K562 (cell line): ENCODE measurements around the gene COMP. TPM values are rescaled to one million over a fixed set of nuclear protein-coding genes. Genes with fewer than 3 reads are reported as not detected.

Experiments
- ATAC-seq: fragments of 200-7000 bp; cut with Tn5 transposase; 3 replicates; pipeline ENCODE4 v1.9.1; 2020; ENCODE audit warnings: moderate library complexity
- BruUV-seq: library from RNA; stranded (reverse); fragments of 400-500 nt; replicated peaks from 2 replicates; lab custom pipeline; 2021; lab: Mats Ljungman, UMichigan
- CTCF ChIA-PET: fragments of 300-600 bp; formaldehyde crosslinking; extraction: SDS; loops from one replicate; lab custom pipeline; 2021; ENCODE audit warnings: low intra/inter-chr PET ratio; lab: Yijun Ruan, JAX
- POLR2A ChIA-PET: fragments of 300-600, 350-650 bp; sonication (Branson Sonifier 250); formaldehyde crosslinking; extraction: SDS; loops from one replicate; lab custom pipeline; 2021; ENCODE audit warnings: antibody characterized with exemption, inconsistent platforms; lab: Yijun Ruan, JAX
- DNase-seq, 4 experiments: peaks; one replicate each; pipeline versions ENCODE4 v3.0.0 to v3.0.0-alpha.2; 2011 to 2018; ENCODE audit warnings: low spot score in 3 of 4, mixed read lengths in 3 of 4; ENCODE audit errors: extremely low read depth in 1 of 4
- FAIRE-seq: peaks from 2 replicates; lab custom pipeline; 2011; peaks lifted over from hg19 to GRCh38; lab: Jason Lieb, UNC
- H2AFZ ChIP-seq: 2 replicates; pipeline ENCODE4 v1.6.0; 2011; ENCODE audit warnings: low read depth, low read length, control low read depth, inconsistent platforms
- H3K27ac ChIP-seq: fragments of 200-600 bp; 3 replicates; pipeline ENCODE4 v1.8.0; 2011; ENCODE audit warnings: low read depth, mild to moderate bottlenecking, control low read depth, inconsistent platforms, low read length, moderate library complexity, mixed read lengths; ENCODE audit errors: extremely low read depth
- H3K27me3 ChIP-seq, 2 experiments: fragments of 300-600 bp in 1 of 2; 2 replicates in 1 of 2; 3 replicates in 1 of 2; pipeline versions ENCODE4 v1.6.0 to v1.8.0; 2011; ENCODE audit warnings: inconsistent platforms in 2 of 2, low read length in 2 of 2, mild to moderate bottlenecking in 1 of 2, mixed read lengths in 1 of 2, moderate library complexity in 1 of 2; ENCODE audit not compliant: control insufficient read depth in 2 of 2, insufficient read depth in 2 of 2
- H3K36me3 ChIP-seq: fragments of 300-600 bp; 3 replicates; pipeline ENCODE4 v1.8.0; 2011; ENCODE audit warnings: mild to moderate bottlenecking, low read length, inconsistent platforms; ENCODE audit not compliant: control insufficient read depth, insufficient read depth
- H3K4me1 ChIP-seq, 2 experiments: fragments of 200-600 bp in 1 of 2; replicated peaks in 1 of 2; 2 replicates in 1 of 2; 3 replicates in 1 of 2; pipeline versions ENCODE4 v1.5.1 to v1.8.0; 2011; ENCODE audit warnings: inconsistent platforms in 2 of 2, low read length in 2 of 2, mild to moderate bottlenecking in 1 of 2, mixed read lengths in 1 of 2, moderate library complexity in 1 of 2; ENCODE audit not compliant: control insufficient read depth in 2 of 2, insufficient read depth in 2 of 2
- H3K4me2 ChIP-seq: 2 replicates; pipeline ENCODE4 v1.6.1; 2011; ENCODE audit warnings: low read length, control low read depth, inconsistent platforms, mixed read lengths; ENCODE audit not compliant: insufficient read depth
- H3K4me3 ChIP-seq: fragments of 200-600 bp; sonication (generic), shearing (Covaris generic); 2 replicates; pipeline ENCODE4 v1.5.1; 2016; ENCODE audit warnings: control low read depth, inconsistent platforms
- H3K79me2 ChIP-seq: fragments of 200-600 bp; 3 replicates; pipeline ENCODE4 v1.8.0; 2011; ENCODE audit warnings: low read length, inconsistent platforms; ENCODE audit not compliant: control insufficient read depth, insufficient read depth
- H3K9ac ChIP-seq, 2 experiments: 2 replicates each; pipeline versions ENCODE4 v1.6.0 to v1.6.1; 2011; ENCODE audit warnings: low read depth in 2 of 2, low read length in 2 of 2, control low read depth in 1 of 2, inconsistent platforms in 1 of 2, mild to moderate bottlenecking in 1 of 2, mixed read lengths in 1 of 2; ENCODE audit not compliant: insufficient read depth in 1 of 2
- H3K9me1 ChIP-seq: one replicate; pipeline ENCODE4 v1.6.0; 2011; ENCODE audit warnings: inconsistent platforms, mild to moderate bottlenecking, low read length, moderate library complexity; ENCODE audit not compliant: control insufficient read depth, insufficient read depth
- H3K9me3 ChIP-seq: replicated peaks from 2 replicates; pipeline ENCODE4 v1.5.1; 2011; ENCODE audit warnings: low read depth, low read length, inconsistent platforms; ENCODE audit not compliant: control insufficient read depth, insufficient read depth
- H4K20me1 ChIP-seq: replicated peaks from 2 replicates; pipeline ENCODE4 v1.6.1; 2011; ENCODE audit warnings: low read length, inconsistent platforms, mixed read lengths; ENCODE audit not compliant: control insufficient read depth, insufficient read depth
- ASH1L ChIP-seq: fragments of 450-650 bp; IDR thresholded peaks from 2 replicates; pipeline ENCODE4 v1.6.1; 2018; ENCODE audit warnings: borderline replicate concordance, mild to moderate bottlenecking, low read depth; ENCODE audit not compliant: partially characterized antibody
- CHD1 ChIP-seq: fragments of 200-600 bp; sonication (generic); IDR thresholded peaks from one replicate; pipeline ENCODE4 v1.6.1; 2012; ENCODE audit warnings: mild to moderate bottlenecking, moderate library complexity, low read length, inconsistent platforms
- FOXJ3 ChIP-seq: sonication (generic); formaldehyde crosslinking; IDR thresholded peaks from 2 replicates; pipeline ENCODE4 v1.4.0; 2020; ENCODE audit warnings: mild to moderate bottlenecking, missing genetic modification reagents
- GABPB2 ChIP-seq: fragments of 250-450 bp; sonication (Bioruptor Pico); conservative IDR thresholded peaks from 2 replicates; pipeline ENCODE4 v1.5.1; 2021; ENCODE audit warnings: mild to moderate bottlenecking
- HDGF ChIP-seq: fragments of 450-650 bp; IDR thresholded peaks from 2 replicates; pipeline ENCODE4 v1.6.1; 2016
- NR2C1 ChIP-seq, 2 experiments: fragments of 450-650 bp; IDR thresholded peaks; 2 replicates each; pipeline ENCODE4 v1.6.1; 2017; ENCODE audit warnings: mild to moderate bottlenecking in 2 of 2, antibody characterized with exemption in 1 of 2, inconsistent platforms in 1 of 2, missing compliant biosample characterization in 1 of 2, missing genetic modification characterization in 1 of 2
- YBX1 ChIP-seq: fragments of 450-650 bp; IDR thresholded peaks from 2 replicates; pipeline ENCODE4 v1.7.1; 2016; ENCODE audit warnings: mild to moderate bottlenecking
- ZBTB7A ChIP-seq: IDR thresholded peaks from 2 replicates; pipeline ENCODE4 v1.6.1; 2011; ENCODE audit warnings: low read depth, mild to moderate bottlenecking, low read length, moderate library complexity, borderline replicate concordance; ENCODE audit not compliant: control insufficient read depth
- ZFP30 ChIP-seq: fragments of 250-450 bp; sonication (Bioruptor Pico); IDR thresholded peaks from 2 replicates; pipeline ENCODE4 v1.8.0; 2022; ENCODE audit warnings: moderate library complexity, mild to moderate bottlenecking, inconsistent platforms, borderline replicate concordance
- ZNF699 ChIP-seq: fragments of 250-450 bp; sonication (Bioruptor Pico); IDR thresholded peaks from 2 replicates; pipeline ENCODE4 v1.8.0; 2021; ENCODE audit warnings: mild to moderate bottlenecking, moderate library complexity; ENCODE audit not compliant: insufficient replicate concordance
- WGBS: fragments of 100-300 bp; shearing (Covaris generic); methylation state at CpG from one replicate; pipeline ENCODE4 v1.1.6; 2016; ENCODE audit warnings: low coverage, mixed read lengths; ENCODE audit not compliant: insufficient coverage; ENCODE audit errors: missing lambda C conversion rate; 5-methylcytosine and 5-hydroxymethylcytosine counted together
- in situ Hi-C: fragments of 300-500 bp; cut with MboI; formaldehyde crosslinking; loops from 4 replicates; pipeline ENCODE4 v1.15.0; 2018; ENCODE audit warnings: inconsistent platforms, mixed read lengths
- intact Hi-C: fragments of 100-400 bp; cut with micrococcal nuclease; formaldehyde crosslinking; loops from 2 replicates; pipeline ENCODE4 v1.14.2; 2022
- polyA plus RNA-seq, 8 experiments: library from polyadenylated mRNA; depleted of rRNA in 4 of 8; stranded (reverse) in 5 of 8; unstranded in 3 of 8; fragments of >200 nt; fragmentation: Nextera tagmentation in 2 of 8; fragmentation: Illumina TruSeq in 1 of 8; extraction: Ambion mirVana in 2 of 8; extraction: Trizol in 1 of 8; gene quantifications; 2 replicates each; pipeline versions ENCODE4 v1.2.1 to v1.2.3, GENCODE V29; 2011 to 2014; ENCODE audit warnings: inconsistent platforms in 1 of 8, missing spikeins in 1 of 8
- total RNA-seq, 7 experiments: library from RNA; depleted of rRNA in 6 of 7; stranded (reverse); fragments of >200 nt in 6 of 7; fragmentation: Illumina TruSeq in 2 of 7; extraction: Trizol in 2 of 7; gene quantifications; 2 replicates each; pipeline versions ENCODE4 v1.2.1 to v1.2.3, GENCODE V29; 2011 to 2021; ENCODE audit warnings: low replicate concordance in 1 of 7
- TF ChIP-seq, protein P1 (sequence below): fragments of 450-650 bp; formaldehyde crosslinking; IDR thresholded peaks from 2 replicates; pipeline ENCODE4 v1.4.0; 2022; ENCODE audit warnings: mild to moderate bottlenecking, moderate library complexity
- TF ChIP-seq, protein P2 (sequence below), 2 experiments: fragments of 450-650 bp; IDR thresholded peaks; 2 replicates each; pipeline ENCODE4 v1.6.1; 2018; ENCODE audit warnings: mild to moderate bottlenecking in 2 of 2, low read depth in 1 of 2; ENCODE audit not compliant: partially characterized antibody in 2 of 2
- TF ChIP-seq, protein P3 (sequence below): fragments of 450-650 bp; formaldehyde crosslinking; conservative IDR thresholded peaks from 2 replicates; pipeline ENCODE4 v1.4.0; 2022; ENCODE audit warnings: mild to moderate bottlenecking, missing genetic modification characterization
- TF ChIP-seq, protein P4 (sequence below): fragments of 250-450 bp; sonication (Bioruptor Pico); IDR thresholded peaks from 2 replicates; pipeline ENCODE4 v1.6.1; 2021; ENCODE audit warnings: mild to moderate bottlenecking

Gene COMP
- total and polyA plus RNA-seq, 9 of the 15 experiments (the other 6 are each of a cell fraction or from before 2014, with no cell fraction given), result 0.07 TPM; not detected in 8

DNA sequence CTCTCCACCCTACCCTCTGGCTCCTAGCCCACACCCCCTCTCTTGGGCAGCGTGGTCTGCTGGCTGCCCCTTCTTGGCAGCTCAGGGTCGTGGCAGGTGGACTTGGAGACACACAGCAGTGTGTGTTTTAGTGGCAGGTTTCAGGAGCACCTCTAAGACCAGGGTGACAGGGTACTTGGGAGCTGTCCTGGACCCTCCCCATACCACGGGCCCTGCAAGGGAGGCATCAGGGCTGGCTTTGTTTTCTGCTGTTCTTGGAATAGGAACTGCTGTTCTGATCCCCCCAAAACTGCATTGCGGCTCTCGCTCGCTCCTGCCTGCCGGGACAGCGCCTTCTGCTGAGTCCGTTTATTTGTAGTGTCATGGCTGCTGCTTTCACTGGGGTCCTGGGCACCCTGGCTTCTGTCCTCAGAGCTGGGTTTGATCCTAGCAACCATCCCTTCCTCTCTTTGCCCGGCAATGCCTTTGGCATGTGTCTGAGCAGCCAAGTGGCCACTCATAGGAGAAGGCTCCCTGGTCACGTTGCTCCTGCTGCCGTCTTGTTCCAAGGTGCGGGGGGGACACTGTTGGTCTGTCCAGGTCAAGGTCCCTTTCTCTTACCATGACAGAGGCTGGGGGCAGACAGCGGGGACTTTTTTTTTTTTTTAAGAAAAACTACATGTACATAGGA lies 12.1 kb downstream of the COMP start:
- H3K4me3 ChIP-seq, result no peak overlapping the region
- H3K9me3 ChIP-seq, result no peaks in the 10 kb centered on the region
- ATAC-seq (no peak), DNase-seq (no peak), FAIRE-seq (no peak)
- H2AFZ ChIP-seq, result no peak overlapping the region
- WGBS, result 5% methylated on average over 13 of the region's 14 CpGs
- H3K9me1 ChIP-seq, result no peaks in the 10 kb centered on the region
- BruUV-seq, result no TSS peak
- H3K36me3 ChIP-seq, result no peaks in the 10 kb centered on the region
- H3K9ac ChIP-seq, result no peak overlapping the region
- POLR2A ChIA-PET, result interaction anchor here (0.7 kb wide), 1 partner anchor 8 kb away, joined by 3 read pairs; no protein-coding TSS in a partner anchor
- peaks cover 9% of the 10 kb centered on the region for H4K20me1 ChIP-seq
- no peak overlapping the region for H3K27ac ChIP-seq
- H3K27me3 ChIP-seq, result peaks cover 20 to 80% of the 10 kb centered on the region in 2 experiments; a peak in 4 of 5 replicates
- H3K4me1 ChIP-seq, result peaks cover 0 to 70% of the 10 kb centered on the region in 2 experiments; a peak in 2 of 5 replicates
- no peaks in the 10 kb centered on the region for H3K79me2 ChIP-seq
- CTCF ChIA-PET, result no interaction called here
- in situ Hi-C loops, result no loop called here
- intact Hi-C loops, result no loop called here
- no peak overlapping the region for H3K4me2 ChIP-seq
- TF ChIP-seq ZBTB7A, result no peak
- no peak for TF ChIP-seq HDGF
- TF ChIP-seq ASH1L, result no peak
- TF ChIP-seq, protein P1, sequence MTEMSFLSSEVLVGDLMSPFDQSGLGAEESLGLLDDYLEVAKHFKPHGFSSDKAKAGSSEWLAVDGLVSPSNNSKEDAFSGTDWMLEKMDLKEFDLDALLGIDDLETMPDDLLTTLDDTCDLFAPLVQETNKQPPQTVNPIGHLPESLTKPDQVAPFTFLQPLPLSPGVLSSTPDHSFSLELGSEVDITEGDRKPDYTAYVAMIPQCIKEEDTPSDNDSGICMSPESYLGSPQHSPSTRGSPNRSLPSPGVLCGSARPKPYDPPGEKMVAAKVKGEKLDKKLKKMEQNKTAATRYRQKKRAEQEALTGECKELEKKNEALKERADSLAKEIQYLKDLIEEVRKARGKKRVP, result no peak
- TF ChIP-seq ZFP30 (CRISPR knock-in tag), result no peak
- TF ChIP-seq, protein P2, sequence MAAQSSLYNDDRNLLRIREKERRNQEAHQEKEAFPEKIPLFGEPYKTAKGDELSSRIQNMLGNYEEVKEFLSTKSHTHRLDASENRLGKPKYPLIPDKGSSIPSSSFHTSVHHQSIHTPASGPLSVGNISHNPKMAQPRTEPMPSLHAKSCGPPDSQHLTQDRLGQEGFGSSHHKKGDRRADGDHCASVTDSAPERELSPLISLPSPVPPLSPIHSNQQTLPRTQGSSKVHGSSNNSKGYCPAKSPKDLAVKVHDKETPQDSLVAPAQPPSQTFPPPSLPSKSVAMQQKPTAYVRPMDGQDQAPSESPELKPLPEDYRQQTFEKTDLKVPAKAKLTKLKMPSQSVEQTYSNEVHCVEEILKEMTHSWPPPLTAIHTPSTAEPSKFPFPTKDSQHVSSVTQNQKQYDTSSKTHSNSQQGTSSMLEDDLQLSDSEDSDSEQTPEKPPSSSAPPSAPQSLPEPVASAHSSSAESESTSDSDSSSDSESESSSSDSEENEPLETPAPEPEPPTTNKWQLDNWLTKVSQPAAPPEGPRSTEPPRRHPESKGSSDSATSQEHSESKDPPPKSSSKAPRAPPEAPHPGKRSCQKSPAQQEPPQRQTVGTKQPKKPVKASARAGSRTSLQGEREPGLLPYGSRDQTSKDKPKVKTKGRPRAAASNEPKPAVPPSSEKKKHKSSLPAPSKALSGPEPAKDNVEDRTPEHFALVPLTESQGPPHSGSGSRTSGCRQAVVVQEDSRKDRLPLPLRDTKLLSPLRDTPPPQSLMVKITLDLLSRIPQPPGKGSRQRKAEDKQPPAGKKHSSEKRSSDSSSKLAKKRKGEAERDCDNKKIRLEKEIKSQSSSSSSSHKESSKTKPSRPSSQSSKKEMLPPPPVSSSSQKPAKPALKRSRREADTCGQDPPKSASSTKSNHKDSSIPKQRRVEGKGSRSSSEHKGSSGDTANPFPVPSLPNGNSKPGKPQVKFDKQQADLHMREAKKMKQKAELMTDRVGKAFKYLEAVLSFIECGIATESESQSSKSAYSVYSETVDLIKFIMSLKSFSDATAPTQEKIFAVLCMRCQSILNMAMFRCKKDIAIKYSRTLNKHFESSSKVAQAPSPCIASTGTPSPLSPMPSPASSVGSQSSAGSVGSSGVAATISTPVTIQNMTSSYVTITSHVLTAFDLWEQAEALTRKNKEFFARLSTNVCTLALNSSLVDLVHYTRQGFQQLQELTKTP (IDR thresholded peaks at IDR 0.05; ENCODE audit: low read depth in 1 of 2, partially characterized antibody in 2 of 2), result no peak
- no peak for TF ChIP-seq NR2C1 (IDR thresholded peaks at IDR 0.05)
- no peak for TF ChIP-seq NR2C1 (tag; IDR thresholded peaks at IDR 0.05)
- TF ChIP-seq, protein P3, sequence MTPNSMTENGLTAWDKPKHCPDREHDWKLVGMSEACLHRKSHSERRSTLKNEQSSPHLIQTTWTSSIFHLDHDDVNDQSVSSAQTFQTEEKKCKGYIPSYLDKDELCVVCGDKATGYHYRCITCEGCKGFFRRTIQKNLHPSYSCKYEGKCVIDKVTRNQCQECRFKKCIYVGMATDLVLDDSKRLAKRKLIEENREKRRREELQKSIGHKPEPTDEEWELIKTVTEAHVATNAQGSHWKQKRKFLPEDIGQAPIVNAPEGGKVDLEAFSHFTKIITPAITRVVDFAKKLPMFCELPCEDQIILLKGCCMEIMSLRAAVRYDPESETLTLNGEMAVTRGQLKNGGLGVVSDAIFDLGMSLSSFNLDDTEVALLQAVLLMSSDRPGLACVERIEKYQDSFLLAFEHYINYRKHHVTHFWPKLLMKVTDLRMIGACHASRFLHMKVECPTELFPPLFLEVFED (CRISPR knock-in tag), result no peak
- TF ChIP-seq GABPB2 (CRISPR knock-in tag), result no peak
- TF ChIP-seq, protein P4, sequence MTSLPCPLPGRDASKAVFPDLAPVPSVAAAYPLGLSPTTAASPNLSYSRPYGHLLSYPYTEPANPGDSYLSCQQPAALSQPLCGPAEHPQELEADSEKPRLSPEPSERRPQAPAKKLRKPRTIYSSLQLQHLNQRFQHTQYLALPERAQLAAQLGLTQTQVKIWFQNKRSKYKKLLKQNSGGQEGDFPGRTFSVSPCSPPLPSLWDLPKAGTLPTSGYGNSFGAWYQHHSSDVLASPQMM (CRISPR knock-in tag), result no peak
- no peak for TF ChIP-seq FOXJ3 (CRISPR knock-in tag)
- no peak for TF ChIP-seq CHD1
- TF ChIP-seq ZNF699 (CRISPR knock-in tag), result no peak
- TF ChIP-seq YBX1, result no peak
